Loucy (cell line): ENCODE results near the gene SET.
A peak's percentile ranks its signal among the peaks of the same experiment; 100 is the strongest.

Experiments
- H2AFZ ChIP-seq: fragments of 200-600 bp; sonication (generic); 2 replicates; pipeline ENCODE4 v1.6.0; 2016; ENCODE audit warnings: antibody characterized with exemption, mild to moderate bottlenecking, low read length, moderate library complexity
- H3F3A ChIP-seq: fragments of 200-600 bp; 2 replicates; pipeline ENCODE4 v1.6.0; 2016; ENCODE audit warnings: antibody characterized with exemption, low read depth, mild to moderate bottlenecking
- H3K27me3 ChIP-seq: fragments of 200-600 bp; sonication (generic); 2 replicates; pipeline ENCODE4 v1.6.1; 2014; ENCODE audit warnings: low read length, mild to moderate bottlenecking; ENCODE audit not compliant: insufficient read depth, poor library complexity, severe bottlenecking
- H3K36me3 ChIP-seq: fragments of 200-600 bp; sonication (generic); 2 replicates; pipeline ENCODE4 v1.6.1; 2016; ENCODE audit warnings: low read length; ENCODE audit not compliant: insufficient read depth
- H3K4me1 ChIP-seq: fragments of 200-600 bp; sonication (generic); 2 replicates; pipeline ENCODE4 v1.5.1; 2014; ENCODE audit warnings: low read length, mild to moderate bottlenecking; ENCODE audit not compliant: insufficient read depth, poor library complexity, severe bottlenecking
- H3K4me2 ChIP-seq: fragments of 200-600 bp; sonication (generic); 2 replicates; pipeline ENCODE4 v1.6.0; 2014; ENCODE audit warnings: antibody characterized with exemption, low read length, low read depth, mild to moderate bottlenecking; ENCODE audit not compliant: poor library complexity, severe bottlenecking
- H3K4me3 ChIP-seq: fragments of 200-600 bp; sonication (generic); 2 replicates; pipeline ENCODE4 v1.5.1; 2014; ENCODE audit warnings: low read length, mild to moderate bottlenecking, mixed read lengths; ENCODE audit not compliant: poor library complexity, severe bottlenecking
- H3K79me2 ChIP-seq: fragments of 200-600 bp; sonication (generic); 2 replicates; pipeline ENCODE4 v1.6.1; 2014; ENCODE audit warnings: low read length; ENCODE audit not compliant: insufficient read depth
- H3K9ac ChIP-seq: fragments of 200-600 bp; sonication (generic); 2 replicates; pipeline ENCODE4 v1.6.0; 2014; ENCODE audit warnings: mild to moderate bottlenecking, low read depth, low read length, moderate library complexity; ENCODE audit not compliant: poor library complexity, severe bottlenecking
- H3K9me2 ChIP-seq: fragments of 200-600 bp; sonication (generic); replicated peaks from 2 replicates; pipeline ENCODE4 v1.6.1; 2016; ENCODE audit warnings: low read depth, low read length, mixed read lengths
- H3K9me3 ChIP-seq: fragments of 200-600 bp; sonication (generic); 2 replicates; pipeline ENCODE4 v1.6.1; 2014; ENCODE audit warnings: mild to moderate bottlenecking, antibody characterized with exemption, low read length, low read depth; ENCODE audit not compliant: insufficient read depth
- H4K20me1 ChIP-seq: fragments of 200-600 bp; sonication (generic); 2 replicates; pipeline ENCODE4 v1.6.0; 2014; ENCODE audit warnings: antibody characterized with exemption, low read length, mild to moderate bottlenecking; ENCODE audit not compliant: insufficient read depth, poor library complexity, severe bottlenecking
- CTCF ChIP-seq: fragments of 200-600 bp; sonication (generic); conservative IDR thresholded peaks from 2 replicates; pipeline ENCODE4 v1.5.1; 2014; ENCODE audit warnings: mild to moderate bottlenecking, antibody characterized with exemption, low read length
- EZH2phosphoT487 ChIP-seq: fragments of 200-600 bp; IDR thresholded peaks from 2 replicates; pipeline ENCODE4 v1.6.1; 2018; ENCODE audit warnings: antibody characterized with exemption, mild to moderate bottlenecking, moderate library complexity, borderline replicate concordance

Gene SET

GRCh38 chr9:128703616-128704355, 14.8 kb downstream of the SET start:
- H3K9ac ChIP-seq, result no peak overlapping the region

GRCh38 chr9:128704356-128704670, 15.3 kb downstream of the SET start:
- Histone ChIP-seq H3K9me3 (no peaks in the 10 kb centered on the region), H3K79me2 (no peaks in the 10 kb centered on the region), H3K4me3 (no peak overlapping the region), H3K27me3 (no peaks in the 10 kb centered on the region), H4K20me1 (no peaks in the 10 kb centered on the region), H3K4me1 (no peaks in the 10 kb centered on the region), H3K36me3 (no peaks in the 10 kb centered on the region), H3K4me2 (no peak overlapping the region), H3K9me2 (no peaks in the 10 kb centered on the region), H3K9ac (no peak overlapping the region), H2AFZ (no peak overlapping the region), H3F3A (no peaks in the 10 kb centered on the region)
- TF ChIP-seq EZH2phosphoT487, result no peak
- TF ChIP-seq CTCF, result no peak

More at GRCh38 chr9:128703616-128704355, 14.8 kb downstream of the SET start:
- Histone ChIP-seq H3K4me2 (peak overlapping the region; percentile 70), H3K36me3 (no peaks in the 10 kb centered on the region), H3F3A (no peaks in the 10 kb centered on the region), H3K4me3 (peak overlapping the region; percentile 80), H2AFZ (no peak overlapping the region), H3K9me3 (no peaks in the 10 kb centered on the region), H3K79me2 (no peaks in the 10 kb centered on the region), H4K20me1 (no peaks in the 10 kb centered on the region), H3K9me2 (no peaks in the 10 kb centered on the region), H3K4me1 (no peaks in the 10 kb centered on the region), H3K27me3 (no peaks in the 10 kb centered on the region)
- TF ChIP-seq EZH2phosphoT487 (no peak), CTCF (no peak)

- H3K9ac ChIP-seq, result no peak overlapping the region
- no peak overlapping the region for H2AFZ ChIP-seq
- H3K9me2 ChIP-seq, result no peaks in the 10 kb centered on the region
- H3K27me3 ChIP-seq, result no peaks in the 10 kb centered on the region
- H3K4me2 ChIP-seq, result no peak overlapping the region
- no peak for TF ChIP-seq CTCF
- no peak for TF ChIP-seq EZH2phosphoT487
- no peaks in the 10 kb centered on the region for H3K9me3 ChIP-seq
- no peak overlapping the region for H3K4me3 ChIP-seq
- no peaks in the 10 kb centered on the region for H4K20me1 ChIP-seq
- no peaks in the 10 kb centered on the region for H3K4me1 ChIP-seq
- H3K36me3 ChIP-seq, result no peaks in the 10 kb centered on the region
- H3K79me2 ChIP-seq, result no peaks in the 10 kb centered on the region
- H3F3A ChIP-seq, result no peaks in the 10 kb centered on the region
These were observed 16.3 kb downstream of the SET start for GRCh38 chr9:128705051-128705965.
